SK-N-SH treated with all-trans-retinoic acid at 6 μM for 48 hours (cell line): ENCODE measurements around the gene DPYSL3.

Experiments
- ATAC-seq: fragments of 200-7000 bp; cut with Tn5 transposase; 3 replicates; pipeline ENCODE4 v1.9.1; 2020; ENCODE audit warnings: mild to moderate bottlenecking, moderate library complexity
- BACH2 ChIP-seq: fragments of 250-450 bp; sonication (Bioruptor Pico); IDR thresholded peaks from 2 replicates; pipeline ENCODE4 v1.9.0; 2021; ENCODE audit warnings: mild to moderate bottlenecking, borderline replicate concordance
- CREB5 ChIP-seq: fragments of 250-450 bp; sonication (Bioruptor Pico); IDR thresholded peaks from 2 replicates; pipeline ENCODE4 v1.5.1; 2020; ENCODE audit warnings: low read depth, mild to moderate bottlenecking, moderate library complexity
- CSDC2 ChIP-seq: fragments of 250-450 bp; sonication (Bioruptor Pico); IDR thresholded peaks from 2 replicates; pipeline ENCODE4 v1.5.0; 2020; ENCODE audit warnings: mild to moderate bottlenecking, moderate library complexity
- ESRRG ChIP-seq: fragments of 250-450 bp; sonication (Bioruptor Pico); IDR thresholded peaks from 2 replicates; pipeline ENCODE4 v1.6.1; 2021; ENCODE audit warnings: mild to moderate bottlenecking
- ISL1 ChIP-seq: fragments of 250-450 bp; sonication (Bioruptor Pico); IDR thresholded peaks from 2 replicates; pipeline ENCODE4 v2.1.2; 2022; ENCODE audit warnings: mild to moderate bottlenecking, moderate library complexity
- OSR1 ChIP-seq: fragments of 250-450 bp; sonication (Bioruptor Pico); IDR thresholded peaks from 2 replicates; pipeline ENCODE4 v1.8.0; 2022; ENCODE audit warnings: moderate library complexity, mild to moderate bottlenecking, inconsistent platforms
- PPARA ChIP-seq: fragments of 250-450 bp; sonication (Bioruptor Pico); IDR thresholded peaks from 2 replicates; pipeline ENCODE4 v1.5.0; 2020; ENCODE audit warnings: mild to moderate bottlenecking, borderline replicate concordance
- RARB ChIP-seq: fragments of 250-450 bp; sonication (Bioruptor Pico); IDR thresholded peaks from 2 replicates; pipeline ENCODE4 v1.8.0; 2021; ENCODE audit warnings: mild to moderate bottlenecking, moderate library complexity
- TCF4 ChIP-seq: fragments of 250-450 bp; sonication (Bioruptor Pico); IDR thresholded peaks from 2 replicates; pipeline ENCODE4 v1.8.0; 2021; ENCODE audit warnings: mild to moderate bottlenecking, moderate library complexity, borderline replicate concordance
- ZC3H10 ChIP-seq: fragments of 250-450 bp; sonication (Bioruptor Pico); IDR thresholded peaks from 2 replicates; pipeline ENCODE4 v1.5.1; 2021; ENCODE audit warnings: mild to moderate bottlenecking, moderate library complexity
- ZFP3 ChIP-seq: fragments of 250-450 bp; sonication (Bioruptor Pico); IDR thresholded peaks from 2 replicates; pipeline ENCODE4 v1.5.0; 2020; ENCODE audit warnings: mild to moderate bottlenecking, moderate library complexity
- ZFP30 ChIP-seq: fragments of 450-650 bp; formaldehyde crosslinking; IDR thresholded peaks from 2 replicates; pipeline ENCODE4 v1.5.0; 2022; ENCODE audit warnings: mild to moderate bottlenecking, moderate library complexity
- ZNF565 ChIP-seq: fragments of 450-650 bp; formaldehyde crosslinking; conservative IDR thresholded peaks from 2 replicates; pipeline ENCODE4 v1.5.0; 2020; ENCODE audit warnings: low read depth, mild to moderate bottlenecking, moderate library complexity
- ZNF70 ChIP-seq: fragments of 450-650 bp; formaldehyde crosslinking; IDR thresholded peaks from 2 replicates; pipeline ENCODE4 v1.5.0; 2020; ENCODE audit warnings: mild to moderate bottlenecking, moderate library complexity
- ZNF8 ChIP-seq: fragments of 450-650 bp; formaldehyde crosslinking; IDR thresholded peaks from 2 replicates; pipeline ENCODE4 v1.5.0; 2020; ENCODE audit warnings: mild to moderate bottlenecking, moderate library complexity
- TF ChIP-seq, protein P1 (sequence below): fragments of 250-450 bp; sonication (Bioruptor Pico); IDR thresholded peaks from 2 replicates; pipeline ENCODE4 v1.8.0; 2021; ENCODE audit warnings: low read depth, mild to moderate bottlenecking, moderate library complexity, borderline replicate concordance
- TF ChIP-seq, protein P2 (sequence below): fragments of 250-450 bp; sonication (Bioruptor Pico); IDR thresholded peaks from 2 replicates; pipeline ENCODE4 v1.5.1; 2021; ENCODE audit warnings: mild to moderate bottlenecking, moderate library complexity

DPYSL3 gene

DNA sequence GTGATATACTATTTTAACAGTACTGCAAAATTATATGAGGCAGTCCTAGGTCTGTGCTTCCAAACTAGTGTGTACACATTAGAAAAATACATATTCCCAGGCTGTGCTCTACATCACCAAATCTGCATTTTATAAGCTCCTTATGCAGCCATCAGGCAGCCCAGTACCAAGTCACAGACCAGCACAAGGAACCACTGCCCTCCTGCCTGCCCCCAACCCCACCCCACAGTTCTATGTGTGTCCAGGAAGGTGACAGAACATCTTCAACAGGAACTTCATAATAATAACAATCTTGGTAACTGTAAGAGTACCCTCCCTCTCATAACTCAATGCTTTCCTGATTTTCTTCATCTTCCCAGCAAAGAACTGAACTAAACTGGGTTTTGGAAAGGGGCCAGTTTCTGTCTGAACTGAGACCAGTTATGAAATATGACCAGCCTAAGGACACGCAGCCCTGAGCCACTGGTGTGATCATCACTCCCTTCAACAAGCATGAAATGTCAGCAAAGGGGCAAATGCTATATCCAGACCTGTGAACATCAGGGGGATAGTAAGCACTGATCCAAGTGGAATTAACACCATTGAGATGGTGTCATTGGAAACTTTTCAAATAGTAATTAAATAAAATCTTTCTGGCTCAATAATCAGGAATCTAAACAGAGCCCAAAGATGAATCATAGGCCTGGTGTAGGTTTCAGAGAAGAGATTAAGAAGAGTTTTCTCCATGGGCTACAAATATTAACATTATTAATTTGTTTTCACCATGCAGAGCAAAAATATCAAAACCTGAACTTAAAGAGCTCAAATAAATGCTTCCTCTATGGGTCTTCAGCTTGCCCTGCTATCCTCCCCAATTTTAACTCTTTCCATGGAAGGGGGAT is 82.1 kb downstream of the DPYSL3 start:
- 0 out of 2 replicates have a peak, but pooled peaks have one; percentile 26 for TF ChIP-seq ISL1 (CRISPR knock-in tag)
- no peak for TF ChIP-seq ZNF8 (CRISPR knock-in tag)
- peak; percentile 62 for ATAC-seq

DNA sequence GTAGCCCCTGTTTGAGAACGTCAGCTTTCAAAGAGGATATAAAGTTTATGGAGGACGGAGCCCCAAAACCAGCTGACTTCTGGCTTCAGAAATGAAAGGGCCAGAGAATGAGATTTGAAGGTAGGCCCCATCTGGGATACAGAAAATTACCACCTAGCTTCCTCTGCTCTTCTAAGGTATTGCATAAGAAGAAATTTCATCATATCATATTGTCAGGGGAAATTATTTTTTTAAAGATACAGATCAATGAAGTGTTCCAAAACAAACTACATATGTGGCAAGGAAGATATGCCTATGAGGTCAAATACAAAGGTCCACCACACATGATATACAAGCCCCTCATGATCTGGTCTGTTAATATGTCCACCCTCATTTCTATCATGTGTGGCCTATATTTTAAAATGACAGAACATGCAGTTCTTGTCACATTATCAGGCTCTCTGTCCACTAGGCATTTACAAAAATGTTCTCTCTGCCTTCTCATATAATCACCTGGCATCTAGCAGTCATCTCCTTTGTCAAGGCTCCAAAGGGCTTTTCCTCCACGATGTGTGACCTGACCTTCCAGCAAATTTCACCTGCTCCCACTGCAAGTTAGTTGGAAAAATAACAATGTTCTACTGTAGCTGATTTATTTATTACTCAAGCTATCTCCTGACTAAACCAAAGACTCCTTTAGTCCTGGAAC is 83.1 kb downstream of the DPYSL3 start:
- no peak for TF ChIP-seq OSR1 (CRISPR knock-in tag)
- TF ChIP-seq ZFP3 (CRISPR knock-in tag), result no peak
- 0 out of 2 replicates have a peak, but pooled peaks have one; percentile 15 for TF ChIP-seq ISL1 (CRISPR knock-in tag)
- no peak for ATAC-seq

GRCh38 chr5:147418613-147419012 is 91.3 kb downstream of the DPYSL3 start:
- ATAC-seq, result no peak
- TF ChIP-seq CREB5 (CRISPR knock-in tag) (no peak), ZNF70 (CRISPR knock-in tag) (no peak), TCF4 (CRISPR knock-in tag) (no peak), ZNF565 (no peak), RARB (CRISPR knock-in tag) (no peak), ZC3H10 (CRISPR knock-in tag) (no peak), CSDC2 (CRISPR knock-in tag) (no peak), BACH2 (no peak)
- TF ChIP-seq, protein P1, sequence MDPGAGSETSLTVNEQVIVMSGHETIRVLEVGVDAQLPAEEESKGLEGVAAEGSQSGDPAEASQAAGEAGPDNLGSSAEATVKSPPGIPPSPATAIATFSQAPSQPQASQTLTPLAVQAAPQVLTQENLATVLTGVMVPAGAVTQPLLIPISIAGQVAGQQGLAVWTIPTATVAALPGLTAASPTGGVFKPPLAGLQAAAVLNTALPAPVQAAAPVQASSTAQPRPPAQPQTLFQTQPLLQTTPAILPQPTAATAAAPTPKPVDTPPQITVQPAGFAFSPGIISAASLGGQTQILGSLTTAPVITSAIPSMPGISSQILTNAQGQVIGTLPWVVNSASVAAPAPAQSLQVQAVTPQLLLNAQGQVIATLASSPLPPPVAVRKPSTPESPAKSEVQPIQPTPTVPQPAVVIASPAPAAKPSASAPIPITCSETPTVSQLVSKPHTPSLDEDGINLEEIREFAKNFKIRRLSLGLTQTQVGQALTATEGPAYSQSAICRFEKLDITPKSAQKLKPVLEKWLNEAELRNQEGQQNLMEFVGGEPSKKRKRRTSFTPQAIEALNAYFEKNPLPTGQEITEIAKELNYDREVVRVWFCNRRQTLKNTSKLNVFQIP (CRISPR knock-in tag), result no peak
- TF ChIP-seq, protein P2, sequence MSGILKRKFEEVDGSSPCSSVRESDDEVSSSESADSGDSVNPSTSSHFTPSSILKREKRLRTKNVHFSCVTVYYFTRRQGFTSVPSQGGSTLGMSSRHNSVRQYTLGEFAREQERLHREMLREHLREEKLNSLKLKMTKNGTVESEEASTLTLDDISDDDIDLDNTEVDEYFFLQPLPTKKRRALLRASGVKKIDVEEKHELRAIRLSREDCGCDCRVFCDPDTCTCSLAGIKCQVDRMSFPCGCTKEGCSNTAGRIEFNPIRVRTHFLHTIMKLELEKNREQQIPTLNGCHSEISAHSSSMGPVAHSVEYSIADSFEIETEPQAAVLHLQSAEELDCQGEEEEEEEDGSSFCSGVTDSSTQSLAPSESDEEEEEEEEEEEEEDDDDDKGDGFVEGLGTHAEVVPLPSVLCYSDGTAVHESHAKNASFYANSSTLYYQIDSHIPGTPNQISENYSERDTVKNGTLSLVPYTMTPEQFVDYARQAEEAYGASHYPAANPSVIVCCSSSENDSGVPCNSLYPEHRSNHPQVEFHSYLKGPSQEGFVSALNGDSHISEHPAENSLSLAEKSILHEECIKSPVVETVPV, result no peak

DNA sequence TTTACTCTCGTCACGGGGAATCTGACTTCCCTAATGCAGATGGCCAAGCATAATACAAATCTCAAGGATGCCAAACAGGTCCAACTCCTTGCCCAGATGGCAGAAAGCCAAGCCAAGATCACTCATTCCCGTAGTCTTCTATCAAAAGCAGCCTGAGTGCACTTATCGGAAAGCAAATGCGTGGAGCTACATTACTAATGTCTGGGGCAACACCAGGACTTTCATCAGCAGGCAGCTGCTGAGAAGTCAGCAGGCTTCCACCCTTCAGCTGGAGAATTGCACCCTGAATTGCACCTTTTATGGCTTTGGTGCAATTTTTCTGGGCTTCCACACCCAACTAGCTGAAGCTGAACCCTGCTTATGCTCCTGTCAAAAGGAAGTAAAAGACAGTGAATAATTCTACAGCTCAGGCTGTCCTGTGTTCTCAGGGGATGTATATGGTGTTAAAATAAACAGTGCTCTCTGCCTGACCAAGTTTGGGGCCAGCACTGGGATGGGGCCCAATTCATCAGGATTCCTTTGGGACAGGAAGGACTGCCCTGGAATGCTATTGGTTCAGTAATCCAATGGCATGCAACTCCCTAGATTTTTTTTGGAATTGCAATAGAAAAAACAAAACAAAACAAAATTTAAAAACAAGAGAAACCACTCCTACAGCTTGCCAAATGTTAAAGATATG is 92.6 kb downstream of the DPYSL3 start:
- ATAC-seq, result peak; percentile 59
- 0 out of 2 replicates have a peak, but pooled peaks have one; percentile 29 for TF ChIP-seq CSDC2 (CRISPR knock-in tag)
- TF ChIP-seq ZFP3 (CRISPR knock-in tag), result no peak
- no peak for TF ChIP-seq ZFP30 (CRISPR knock-in tag)
- 0 out of 2 replicates have a peak, but pooled peaks have one; percentile 28 for TF ChIP-seq ESRRG (CRISPR knock-in tag)
- no peak for TF ChIP-seq BACH2
- TF ChIP-seq ISL1 (CRISPR knock-in tag), result peak; percentile 97
- no peak for TF ChIP-seq TCF4 (CRISPR knock-in tag)
- TF ChIP-seq, protein P1 (CRISPR knock-in tag), result no peak

- ATAC-seq, result no peak
- TF ChIP-seq ZFP3 (CRISPR knock-in tag) (no peak), PPARA (CRISPR knock-in tag) (no peak), ISL1 (CRISPR knock-in tag) (no peak), RARB (CRISPR knock-in tag) (no peak)
- TF ChIP-seq, protein P2, result no peak
Observed at GRCh38 chr5:147415651-147416050, 94.2 kb downstream of the DPYSL3 start.
